Breast epithelium (tissue), 3 donors: ENCODE measurements around the gene ARHGAP44.

Experiments
- POLR2A ChIP-seq: fragments of 450-650 bp; IDR thresholded peaks from one replicate; pipeline ENCODE4 v1.6.1; 2016; ENCODE audit warnings: antibody characterized with exemption, mild to moderate bottlenecking, moderate library complexity
- POLR2AphosphoS5 ChIP-seq, 3 donors: sonication (generic); formaldehyde crosslinking; IDR thresholded peaks; one replicate each; pipeline ENCODE4 v1.6.1; 2017; ENCODE audit warnings: antibody characterized with exemption in 3 of 3
- TF ChIP-seq, protein P1 (sequence below), 3 donors: fragments of 450-650 bp; IDR thresholded peaks; one replicate each; pipeline ENCODE4 v1.5.1; 2016 to 2017; ENCODE audit warnings: antibody characterized with exemption in 3 of 3, mild to moderate bottlenecking in 3 of 3, moderate library complexity in 3 of 3

DNA sequence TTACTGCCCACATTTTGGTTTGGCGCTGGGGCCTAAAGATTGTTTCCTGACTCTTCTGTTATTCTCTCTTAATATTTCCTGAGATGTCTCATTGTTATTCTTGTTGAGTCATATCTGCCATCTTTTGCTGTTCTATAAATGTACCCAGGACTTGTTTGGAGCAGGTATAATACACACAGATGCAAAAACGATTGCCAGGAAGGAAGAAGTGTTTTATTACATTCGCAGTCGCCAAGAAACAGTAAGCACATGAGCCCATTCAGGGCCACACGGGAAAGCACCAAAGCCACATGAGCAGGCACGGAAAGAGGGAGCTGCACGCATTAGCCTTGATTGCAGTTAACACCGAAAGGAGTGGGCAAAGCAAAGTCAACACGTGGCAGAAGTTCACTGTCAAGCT is 70.2 kb downstream of the ARHGAP44 start:
- TF ChIP-seq, protein P1, sequence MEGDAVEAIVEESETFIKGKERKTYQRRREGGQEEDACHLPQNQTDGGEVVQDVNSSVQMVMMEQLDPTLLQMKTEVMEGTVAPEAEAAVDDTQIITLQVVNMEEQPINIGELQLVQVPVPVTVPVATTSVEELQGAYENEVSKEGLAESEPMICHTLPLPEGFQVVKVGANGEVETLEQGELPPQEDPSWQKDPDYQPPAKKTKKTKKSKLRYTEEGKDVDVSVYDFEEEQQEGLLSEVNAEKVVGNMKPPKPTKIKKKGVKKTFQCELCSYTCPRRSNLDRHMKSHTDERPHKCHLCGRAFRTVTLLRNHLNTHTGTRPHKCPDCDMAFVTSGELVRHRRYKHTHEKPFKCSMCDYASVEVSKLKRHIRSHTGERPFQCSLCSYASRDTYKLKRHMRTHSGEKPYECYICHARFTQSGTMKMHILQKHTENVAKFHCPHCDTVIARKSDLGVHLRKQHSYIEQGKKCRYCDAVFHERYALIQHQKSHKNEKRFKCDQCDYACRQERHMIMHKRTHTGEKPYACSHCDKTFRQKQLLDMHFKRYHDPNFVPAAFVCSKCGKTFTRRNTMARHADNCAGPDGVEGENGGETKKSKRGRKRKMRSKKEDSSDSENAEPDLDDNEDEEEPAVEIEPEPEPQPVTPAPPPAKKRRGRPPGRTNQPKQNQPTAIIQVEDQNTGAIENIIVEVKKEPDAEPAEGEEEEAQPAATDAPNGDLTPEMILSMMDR (IDR thresholded peaks at IDR 0.05) = no peak
- TF ChIP-seq POLR2A = no peak
- no peak for TF ChIP-seq POLR2AphosphoS5 (IDR thresholded peaks at IDR 0.05)
